HepG2 (cell line): ENCODE results near the gene ITM2B. TPM values are rescaled to one million over a fixed set of nuclear protein-coding genes. Genes with fewer than 3 reads are reported as not detected.
A peak's percentile ranks its signal among the peaks of the same experiment; 100 is the strongest.

ENCODE experiments used
- ARHGAP35 ChIP-seq: sonication (generic); formaldehyde crosslinking; IDR thresholded peaks from 2 replicates; pipeline ENCODE4 v1.9.0; 2022; ENCODE audit warnings: mild to moderate bottlenecking, inconsistent platforms, moderate library complexity, missing genetic modification reagents, borderline replicate concordance
- CCAR2 ChIP-seq: fragments of 200-400 bp; formaldehyde crosslinking; optimal IDR thresholded peaks from 2 replicates; pipeline ENCODE3; 2018; ENCODE audit warnings: low read depth, mild to moderate bottlenecking, low read length, moderate library complexity
- FOXJ3 ChIP-seq: sonication (generic); formaldehyde crosslinking; IDR thresholded peaks from 2 replicates; pipeline ENCODE4 v1.4.0; 2020; ENCODE audit warnings: missing genetic modification reagents, mild to moderate bottlenecking, borderline replicate concordance
- HNRNPUL1 ChIP-seq: fragments of 200-400 bp; formaldehyde crosslinking; IDR thresholded peaks from 2 replicates; pipeline ENCODE4 v1.6.1; 2017; ENCODE audit warnings: low read depth, mild to moderate bottlenecking, low read length, moderate library complexity
- KMT2A ChIP-seq: sonication (generic); formaldehyde crosslinking; IDR thresholded peaks from 2 replicates; pipeline ENCODE4 v1.4.0; 2020; ENCODE audit warnings: missing genetic modification reagents
- NFKBIZ ChIP-seq: IDR thresholded peaks from 2 replicates; pipeline ENCODE4 v1.6.1; 2018; ENCODE audit warnings: missing genetic modification reagents, missing compliant biosample characterization
- NR2C2 ChIP-seq: sonication (generic); formaldehyde crosslinking; IDR thresholded peaks from 2 replicates; pipeline ENCODE4 v1.4.0; 2020; ENCODE audit warnings: missing genetic modification reagents, mild to moderate bottlenecking, moderate library complexity, borderline replicate concordance
- PHF20 ChIP-seq: sonication (generic); formaldehyde crosslinking; IDR thresholded peaks from 2 replicates; pipeline ENCODE4 v1.5.0; 2020; ENCODE audit warnings: mild to moderate bottlenecking, missing genetic modification reagents
- RFX3 ChIP-seq: IDR thresholded peaks from 2 replicates; pipeline ENCODE4 v1.6.1; 2016; ENCODE audit warnings: missing biosample characterization, missing genetic modification reagents
- RXRA ChIP-seq: sonication (generic); formaldehyde crosslinking; IDR thresholded peaks from 2 replicates; pipeline ENCODE4 v1.5.1; 2020; ENCODE audit warnings: missing genetic modification reagents
- SIN3B ChIP-seq: fragments of 150-350 bp; IDR thresholded peaks from 2 replicates; pipeline ENCODE4 v1.6.1; 2014; ENCODE audit warnings: low read length
- SNAPC2 ChIP-seq: sonication (generic); formaldehyde crosslinking; IDR thresholded peaks from 2 replicates; pipeline ENCODE4 v1.8.1; 2022; ENCODE audit warnings: mild to moderate bottlenecking, missing genetic modification reagents
- ZNF235 ChIP-seq: sonication (generic); formaldehyde crosslinking; IDR thresholded peaks from 2 replicates; pipeline ENCODE4 v1.8.1; 2023; ENCODE audit warnings: mild to moderate bottlenecking, missing genetic modification reagents, borderline replicate concordance
- ZNF326 ChIP-seq: sonication (generic); formaldehyde crosslinking; IDR thresholded peaks from 2 replicates; pipeline ENCODE4 v1.4.0; 2020; ENCODE audit warnings: missing genetic modification reagents, borderline replicate concordance
- ZNF484 ChIP-seq: sonication (generic); formaldehyde crosslinking; IDR thresholded peaks from 2 replicates; pipeline ENCODE4 v1.5.1; 2020; ENCODE audit warnings: mild to moderate bottlenecking, low read depth, missing genetic modification reagents, borderline replicate concordance
- ZNF550 ChIP-seq: sonication (generic); formaldehyde crosslinking; IDR thresholded peaks from 2 replicates; pipeline ENCODE4 v1.4.0; 2020; ENCODE audit warnings: mild to moderate bottlenecking, missing genetic modification reagents, borderline replicate concordance
- ZNF792 ChIP-seq: IDR thresholded peaks from 2 replicates; pipeline ENCODE4 v1.6.1; 2016
- ZSCAN21 ChIP-seq: sonication (generic); formaldehyde crosslinking; IDR thresholded peaks from 2 replicates; pipeline ENCODE4 v1.8.0; 2022; ENCODE audit warnings: mild to moderate bottlenecking, missing genetic modification reagents, moderate library complexity, borderline replicate concordance
- ZSCAN29 ChIP-seq: sonication (generic); formaldehyde crosslinking; conservative IDR thresholded peaks from 2 replicates; pipeline ENCODE4 v1.4.0; 2020; ENCODE audit warnings: mild to moderate bottlenecking, missing genetic modification reagents
- polyA plus RNA-seq, 8 experiments: library from polyadenylated mRNA; depleted of rRNA in 3 of 8; stranded (reverse) in 7 of 8; unstranded in 1 of 8; fragments of >200 nt; fragmentation: Illumina TruSeq in 4 of 8; extraction: Trizol in 4 of 8; gene quantifications; 2 replicates each; pipeline versions ENCODE4 v1.2.1 to v1.2.3, GENCODE V29; 2011 to 2016; ENCODE audit warnings: low read depth in 4 of 8, missing spikeins in 1 of 8, mixed read lengths in 1 of 8; ENCODE audit not compliant: insufficient read depth in 1 of 8
- total RNA-seq, 5 experiments: library from RNA; depleted of rRNA; stranded (reverse); fragments of >200 nt; fragmentation: Illumina TruSeq; extraction: Trizol; gene quantifications; 2 replicates each; pipeline ENCODE4 v1.2.3, GENCODE V29; 2016; ENCODE audit warnings: low read depth in 1 of 5
- TF ChIP-seq, protein P1 (sequence below): sonication (generic); formaldehyde crosslinking; IDR thresholded peaks from 2 replicates; pipeline ENCODE4 v1.5.0; 2020; ENCODE audit warnings: mild to moderate bottlenecking, missing genetic modification reagents, borderline replicate concordance
- TF ChIP-seq, protein P2 (sequence below): sonication (generic); formaldehyde crosslinking; IDR thresholded peaks from 2 replicates; pipeline ENCODE4 v1.8.1; 2023; ENCODE audit warnings: mild to moderate bottlenecking, missing genetic modification reagents
- TF ChIP-seq, protein P3 (sequence below): IDR thresholded peaks from 2 replicates; pipeline ENCODE4 v1.6.1; 2016; ENCODE audit warnings: low read depth
- TF ChIP-seq, protein P4 (sequence below): sonication (generic); formaldehyde crosslinking; IDR thresholded peaks from 2 replicates; pipeline ENCODE4 v1.5.1; 2020; ENCODE audit warnings: missing genetic modification reagents, mild to moderate bottlenecking, borderline replicate concordance

Gene ITM2B
- total and polyA plus RNA-seq, 2 of the 13 experiments (the other 11 are each of a cell fraction or from before 2014, with no cell fraction given) = 158 to 373 TPM

- TF ChIP-seq HNRNPUL1 = peak; percentile 58; the same call in 1 of the 2 replicates
- no peak for TF ChIP-seq RFX3
- no peak for TF ChIP-seq SNAPC2
- TF ChIP-seq ZNF792 = no peak
- no peak for TF ChIP-seq NFKBIZ (CRISPR knock-in tag)
- no peak for TF ChIP-seq RXRA
- no peak for TF ChIP-seq CCAR2
- TF ChIP-seq ZSCAN29 = no peak
- TF ChIP-seq ZSCAN21 (CRISPR knock-in tag) = no peak
- TF ChIP-seq ZNF484 (CRISPR knock-in tag) = no peak
- TF ChIP-seq, protein P1, sequence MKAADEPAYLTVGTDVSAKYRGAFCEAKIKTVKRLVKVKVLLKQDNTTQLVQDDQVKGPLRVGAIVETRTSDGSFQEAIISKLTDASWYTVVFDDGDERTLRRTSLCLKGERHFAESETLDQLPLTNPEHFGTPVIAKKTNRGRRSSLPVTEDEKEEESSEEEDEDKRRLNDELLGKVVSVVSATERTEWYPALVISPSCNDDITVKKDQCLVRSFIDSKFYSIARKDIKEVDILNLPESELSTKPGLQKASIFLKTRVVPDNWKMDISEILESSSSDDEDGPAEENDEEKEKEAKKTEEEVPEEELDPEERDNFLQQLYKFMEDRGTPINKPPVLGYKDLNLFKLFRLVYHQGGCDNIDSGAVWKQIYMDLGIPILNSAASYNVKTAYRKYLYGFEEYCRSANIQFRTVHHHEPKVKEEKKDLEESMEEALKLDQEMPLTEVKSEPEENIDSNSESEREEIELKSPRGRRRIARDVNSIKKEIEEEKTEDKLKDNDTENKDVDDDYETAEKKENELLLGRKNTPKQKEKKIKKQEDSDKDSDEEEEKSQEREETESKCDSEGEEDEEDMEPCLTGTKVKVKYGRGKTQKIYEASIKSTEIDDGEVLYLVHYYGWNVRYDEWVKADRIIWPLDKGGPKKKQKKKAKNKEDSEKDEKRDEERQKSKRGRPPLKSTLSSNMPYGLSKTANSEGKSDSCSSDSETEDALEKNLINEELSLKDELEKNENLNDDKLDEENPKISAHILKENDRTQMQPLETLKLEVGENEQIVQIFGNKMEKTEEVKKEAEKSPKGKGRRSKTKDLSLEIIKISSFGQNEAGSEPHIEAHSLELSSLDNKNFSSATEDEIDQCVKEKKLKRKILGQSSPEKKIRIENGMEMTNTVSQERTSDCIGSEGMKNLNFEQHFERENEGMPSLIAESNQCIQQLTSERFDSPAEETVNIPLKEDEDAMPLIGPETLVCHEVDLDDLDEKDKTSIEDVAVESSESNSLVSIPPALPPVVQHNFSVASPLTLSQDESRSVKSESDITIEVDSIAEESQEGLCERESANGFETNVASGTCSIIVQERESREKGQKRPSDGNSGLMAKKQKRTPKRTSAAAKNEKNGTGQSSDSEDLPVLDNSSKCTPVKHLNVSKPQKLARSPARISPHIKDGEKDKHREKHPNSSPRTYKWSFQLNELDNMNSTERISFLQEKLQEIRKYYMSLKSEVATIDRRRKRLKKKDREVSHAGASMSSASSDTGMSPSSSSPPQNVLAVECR (CRISPR knock-in tag) = no peak
- TF ChIP-seq ZNF235 = no peak
- no peak for TF ChIP-seq ZNF550 (CRISPR knock-in tag)
- TF ChIP-seq ARHGAP35 (CRISPR knock-in tag) = no peak
- TF ChIP-seq, protein P2, sequence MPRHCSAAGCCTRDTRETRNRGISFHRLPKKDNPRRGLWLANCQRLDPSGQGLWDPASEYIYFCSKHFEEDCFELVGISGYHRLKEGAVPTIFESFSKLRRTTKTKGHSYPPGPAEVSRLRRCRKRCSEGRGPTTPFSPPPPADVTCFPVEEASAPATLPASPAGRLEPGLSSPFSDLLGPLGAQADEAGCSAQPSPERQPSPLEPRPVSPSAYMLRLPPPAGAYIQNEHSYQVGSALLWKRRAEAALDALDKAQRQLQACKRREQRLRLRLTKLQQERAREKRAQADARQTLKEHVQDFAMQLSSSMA (CRISPR knock-in tag) = no peak
- TF ChIP-seq SIN3B = no peak
- no peak for TF ChIP-seq KMT2A (CRISPR knock-in tag)
- TF ChIP-seq, protein P3, sequence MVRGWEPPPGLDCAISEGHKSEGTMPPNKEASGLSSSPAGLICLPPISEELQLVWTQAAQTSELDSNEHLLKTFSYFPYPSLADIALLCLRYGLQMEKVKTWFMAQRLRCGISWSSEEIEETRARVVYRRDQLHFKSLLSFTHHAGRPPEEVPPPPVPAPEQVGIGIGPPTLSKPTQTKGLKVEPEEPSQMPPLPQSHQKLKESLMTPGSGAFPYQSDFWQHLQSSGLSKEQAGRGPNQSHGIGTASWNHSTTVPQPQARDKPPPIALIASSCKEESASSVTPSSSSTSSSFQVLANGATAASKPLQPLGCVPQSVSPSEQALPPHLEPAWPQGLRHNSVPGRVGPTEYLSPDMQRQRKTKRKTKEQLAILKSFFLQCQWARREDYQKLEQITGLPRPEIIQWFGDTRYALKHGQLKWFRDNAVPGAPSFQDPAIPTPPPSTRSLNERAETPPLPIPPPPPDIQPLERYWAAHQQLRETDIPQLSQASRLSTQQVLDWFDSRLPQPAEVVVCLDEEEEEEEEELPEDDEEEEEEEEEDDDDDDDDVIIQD = 0 out of 2 replicates have a peak, but pooled peaks have one; percentile 60
- TF ChIP-seq ZNF326 = no peak
- TF ChIP-seq PHF20 (CRISPR knock-in tag) = no peak
- TF ChIP-seq, protein P4, sequence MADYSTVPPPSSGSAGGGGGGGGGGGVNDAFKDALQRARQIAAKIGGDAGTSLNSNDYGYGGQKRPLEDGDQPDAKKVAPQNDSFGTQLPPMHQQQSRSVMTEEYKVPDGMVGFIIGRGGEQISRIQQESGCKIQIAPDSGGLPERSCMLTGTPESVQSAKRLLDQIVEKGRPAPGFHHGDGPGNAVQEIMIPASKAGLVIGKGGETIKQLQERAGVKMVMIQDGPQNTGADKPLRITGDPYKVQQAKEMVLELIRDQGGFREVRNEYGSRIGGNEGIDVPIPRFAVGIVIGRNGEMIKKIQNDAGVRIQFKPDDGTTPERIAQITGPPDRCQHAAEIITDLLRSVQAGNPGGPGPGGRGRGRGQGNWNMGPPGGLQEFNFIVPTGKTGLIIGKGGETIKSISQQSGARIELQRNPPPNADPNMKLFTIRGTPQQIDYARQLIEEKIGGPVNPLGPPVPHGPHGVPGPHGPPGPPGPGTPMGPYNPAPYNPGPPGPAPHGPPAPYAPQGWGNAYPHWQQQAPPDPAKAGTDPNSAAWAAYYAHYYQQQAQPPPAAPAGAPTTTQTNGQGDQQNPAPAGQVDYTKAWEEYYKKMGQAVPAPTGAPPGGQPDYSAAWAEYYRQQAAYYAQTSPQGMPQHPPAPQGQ (CRISPR knock-in tag) = no peak
- TF ChIP-seq NR2C2 (CRISPR knock-in tag) = no peak
- no peak for TF ChIP-seq FOXJ3
These were observed 25.0 kb downstream of the ITM2B start (continued) for GRCh38 chr13:48258002-48258401.
